AG20443 (cell line): ENCODE results near the gene SAMD14.

Source experiments
- DNase-seq: peaks from one replicate; pipeline ENCODE4 v3.0.0; 2012; ENCODE audit warnings: low spot score, mixed read lengths

The SAMD14 gene

GRCh38 chr17:50113624-50114320 is 16.2 kb downstream of the SAMD14 start:
- DNase-seq: no peak

- no peak for DNase-seq
These were observed 17.3 kb downstream of the SAMD14 start for GRCh38 chr17:50112694-50113093.

GRCh38 chr17:50111673-50112655 is 18.0 kb downstream of the SAMD14 start:
- no peak for DNase-seq

GRCh38 chr17:50110591-50111349 is 19.2 kb downstream of the SAMD14 start:
- DNase-seq: peak; percentile 61

- no peak for DNase-seq
These were observed 20.2 kb downstream of the SAMD14 start for GRCh38 chr17:50109785-50110184.

- DNase-seq: no peak
These were observed 20.8 kb downstream of the SAMD14 start for GRCh38 chr17:50109207-50109606.

- DNase-seq: no peak
These were observed 21.4 kb downstream of the SAMD14 start for GRCh38 chr17:50108556-50108955.

- peak; percentile 79 for DNase-seq
These were observed 22.1 kb downstream of the SAMD14 start for GRCh38 chr17:50107790-50108414.

GRCh38 chr17:50106393-50107131 is 23.4 kb downstream of the SAMD14 start:
- DNase-seq: no peak

- no peak for DNase-seq
These were observed 24.1 kb downstream of the SAMD14 start for GRCh38 chr17:50105811-50106210.

- no peak for DNase-seq
These were observed 26.0 kb downstream of the SAMD14 start for GRCh38 chr17:50103941-50104340.

GRCh38 chr17:50103252-50103651 is 26.7 kb downstream of the SAMD14 start:
- no peak for DNase-seq

- DNase-seq: peak; percentile 41
These were observed 27.6 kb downstream of the SAMD14 start for GRCh38 chr17:50102164-50102991.

GRCh38 chr17:50101346-50102163 is 28.4 kb downstream of the SAMD14 start:
- DNase-seq: peak; percentile 70

- DNase-seq: peak; percentile 39
These were observed 29.0 kb downstream of the SAMD14 start for GRCh38 chr17:50100921-50101345.

- no peak for DNase-seq
These were observed 29.5 kb downstream of the SAMD14 start for GRCh38 chr17:50100480-50100883.

GRCh38 chr17:50099003-50099402 is 31.0 kb downstream of the SAMD14 start:
- no peak for DNase-seq

- DNase-seq: no peak
These were observed 31.4 kb downstream of the SAMD14 start for GRCh38 chr17:50098583-50098982.

- no peak for DNase-seq
These were observed 32.0 kb downstream of the SAMD14 start for GRCh38 chr17:50097926-50098325.
